Esophagus muscularis mucosa (tissue), 4 donors: ENCODE results near the gene FAM240A. TPM values are rescaled to one million over a fixed set of nuclear protein-coding genes. Genes with fewer than 3 reads are reported as not detected.
"Not testable (repeated sequence)": the region's sequence is repeated elsewhere in the genome, so short reads cannot be mapped to it uniquely, and the experiment has no call there.

Experiments used
- DNase-seq: peaks from one replicate; pipeline ENCODE4 v3.0.0-alpha.2; 2017; ENCODE audit errors: extremely low spot score
- H3K27ac ChIP-seq, 4 donors: fragments of 200-600 bp; sonication (generic); replicated peaks in 1 of 4; 1 replicate in 3 of 4; 2 replicates in 1 of 4; pipeline ENCODE4 v1.5.1; 2016 to 2019; ENCODE audit warnings: mild to moderate bottlenecking in 1 of 4
- H3K27me3 ChIP-seq, 4 donors: fragments of 200-600 bp; sonication (generic); one replicate each; pipeline versions ENCODE4 v1.5.1 to v1.6.0; 2016 to 2019
- H3K36me3 ChIP-seq, 4 donors: fragments of 200-600 bp; sonication (generic); one replicate each; pipeline ENCODE4 v1.5.1; 2016 to 2019
- H3K4me1 ChIP-seq, 4 donors: fragments of 200-600 bp; sonication (generic); one replicate each; pipeline ENCODE4 v1.5.1; 2016 to 2019
- H3K4me3 ChIP-seq, 4 donors: fragments of 200-600 bp; sonication (generic); 1 replicate in 2 of 4; 2 replicates in 2 of 4; pipeline ENCODE4 v1.5.1; 2016 to 2019; ENCODE audit warnings: mild to moderate bottlenecking in 4 of 4, moderate library complexity in 1 of 4
- H3K9me3 ChIP-seq, 4 donors: fragments of 200-600 bp; sonication (generic); 1 replicate in 3 of 4; 2 replicates in 1 of 4; pipeline ENCODE4 v1.5.1; 2016 to 2019
- CTCF ChIP-seq, 3 experiments: fragments of 200-600 bp in 2 of 3; fragments of 450-650 bp in 1 of 3; sonication (generic) in 2 of 3; IDR thresholded peaks; one replicate each; pipeline ENCODE4 v1.5.1; 2017 to 2019; ENCODE audit warnings: antibody characterized with exemption in 3 of 3, mild to moderate bottlenecking in 2 of 3, moderate library complexity in 1 of 3
- EP300 ChIP-seq: sonication (generic); formaldehyde crosslinking; IDR thresholded peaks from one replicate; pipeline ENCODE4 v1.6.1; 2017; ENCODE audit warnings: antibody characterized with exemption
- POLR2A ChIP-seq: fragments of 450-650 bp; IDR thresholded peaks from one replicate; pipeline ENCODE4 v1.6.1; 2017; ENCODE audit warnings: antibody characterized with exemption, moderate library complexity, mild to moderate bottlenecking, low read depth
- POLR2AphosphoS5 ChIP-seq, 2 donors: sonication (generic); formaldehyde crosslinking; IDR thresholded peaks; one replicate each; pipeline ENCODE4 v1.6.1; 2017; ENCODE audit warnings: antibody characterized with exemption in 2 of 2
- WGBS: methylation state at CpG from one replicate; pipeline ENCODE4 v1.1.5; 2018; 5-methylcytosine and 5-hydroxymethylcytosine counted together
- intact Hi-C: fragments of 100-400 bp; cut with DNase I; formaldehyde crosslinking; loops from one replicate; pipeline ENCODE4 v1.15.1; 2023
- total RNA-seq, 4 donors: library from RNA; depleted of rRNA; stranded (reverse); fragments of >200 nt; gene quantifications; one replicate each; pipeline versions ENCODE4 v1.1.0 to v1.2.1, GENCODE V29; 2016

The FAM240A gene
- total RNA-seq, 4 donors from 2014 or later: not detected

- intact Hi-C loops: no loop called here
- H3K4me3 ChIP-seq: no peak overlapping the region
- 77% methylated on average over 5 of the region's 5 CpGs for WGBS
Observed at GRCh38 chr3:46574881-46575576, 37.3 kb upstream of the FAM240A start.

GRCh38 chr3:46575577-46576222 lies 36.6 kb upstream of the FAM240A start:
- no peak for TF ChIP-seq CTCF (IDR thresholded peaks at IDR 0.05)
- no peak for TF ChIP-seq EP300
- no peak for TF ChIP-seq POLR2A
- no peak for TF ChIP-seq POLR2AphosphoS5 (IDR thresholded peaks at IDR 0.05)
- Histone ChIP-seq H3K27me3 (peaks cover 0 to 64% (median 2%) of the 10 kb centered on the region in 4 donors), H3K36me3 (no peaks in the 10 kb centered on the region), H3K4me1 (peaks cover 5 to 11% (median 6%) of the 10 kb centered on the region in 4 donors), H3K9me3 (no peaks in the 10 kb centered on the region), H3K27ac (no peak overlapping the region), H3K4me3 (no peak overlapping the region)
- WGBS: 81% methylated on average over 11 of the region's 11 CpGs
- no peak for DNase-seq
- intact Hi-C loops: no loop called here

More at GRCh38 chr3:46574881-46575576, 37.3 kb upstream of the FAM240A start:
- no peak overlapping the region for H3K27ac ChIP-seq
- H3K36me3 ChIP-seq: no peaks in the 10 kb centered on the region
- peaks cover 0 to 58% (median 2%) of the 10 kb centered on the region in 4 donors for H3K27me3 ChIP-seq
- peaks cover 5 to 11% (median 6%) of the 10 kb centered on the region in 4 donors for H3K4me1 ChIP-seq
- DNase-seq: no peak
- TF ChIP-seq POLR2A (no peak), CTCF (IDR thresholded peaks at IDR 0.05) (no peak), POLR2AphosphoS5 (IDR thresholded peaks at IDR 0.05) (no peak), EP300 (no peak)
- peaks cover 0 to under 1% (median 0%) of the 10 kb centered on the region in 4 donors for H3K9me3 ChIP-seq

- Histone ChIP-seq H3K27me3 (peaks cover 0 to 64% (median 2%) of the 10 kb centered on the region in 4 donors), H3K27ac (no peak overlapping the region), H3K4me1 (peaks cover 5 to 11% (median 6%) of the 10 kb centered on the region in 4 donors), H3K9me3 (no peaks in the 10 kb centered on the region), H3K4me3 (no peak overlapping the region), H3K36me3 (no peaks in the 10 kb centered on the region)
- 48% methylated on average over 10 of the region's 10 CpGs for WGBS
- DNase-seq: no peak
- intact Hi-C loops: no loop called here
- TF ChIP-seq POLR2AphosphoS5 (IDR thresholded peaks at IDR 0.05) (no peak), CTCF (IDR thresholded peaks at IDR 0.05) (no peak), POLR2A (no peak), EP300 (no peak)
Observed at GRCh38 chr3:46576386-46576785, 35.9 kb upstream of the FAM240A start.

- H3K27me3 ChIP-seq: peaks cover 0 to 64% (median 2%) of the 10 kb centered on the region in 4 donors
- H3K27ac ChIP-seq: no peak overlapping the region
- no peaks in the 10 kb centered on the region for H3K9me3 ChIP-seq
- no peak overlapping the region for H3K4me3 ChIP-seq
- peaks cover 5 to 11% (median 6%) of the 10 kb centered on the region in 4 donors for H3K4me1 ChIP-seq
- no peak for DNase-seq
- WGBS: 28% methylated on average over 16 of the region's 21 CpGs
- intact Hi-C loops: no loop called here
- TF ChIP-seq CTCF (IDR thresholded peaks at IDR 0.05) (no peak), POLR2A (no peak), EP300 (no peak), POLR2AphosphoS5 (IDR thresholded peaks at IDR 0.05) (no peak)
- H3K36me3 ChIP-seq: no peaks in the 10 kb centered on the region
Observed at GRCh38 chr3:46576879-46577278, 35.4 kb upstream of the FAM240A start.

GRCh38 chr3:46577580-46578249 lies 34.6 kb upstream of the FAM240A start:
- WGBS: 49% methylated on average over 18 of the region's 18 CpGs
- not testable (repeated sequence) for H3K36me3 ChIP-seq

More at GRCh38 chr3:46577580-46578249, 34.6 kb upstream of the FAM240A start:
- Histone ChIP-seq H3K27me3 (peaks cover 0 to 64% (median 2%) of the 10 kb centered on the region in 4 donors), H3K4me1 (peaks cover 5 to 11% (median 6%) of the 10 kb centered on the region in 4 donors)
- H3K4me3 ChIP-seq, H3K27ac ChIP-seq, DNase-seq, H3K9me3 ChIP-seq, intact Hi-C loops: not testable (repeated sequence)
